Fibroblast of skin of right quadriceps (primary cell): ENCODE measurements around the gene LINGO1.
A peak's percentile ranks its signal among the peaks of the same experiment; 100 is the strongest.

Source experiments
- DNase-seq: peaks from one replicate; pipeline ENCODE4 v3.0.0-alpha.2; 2013

LINGO1 gene

DNA sequence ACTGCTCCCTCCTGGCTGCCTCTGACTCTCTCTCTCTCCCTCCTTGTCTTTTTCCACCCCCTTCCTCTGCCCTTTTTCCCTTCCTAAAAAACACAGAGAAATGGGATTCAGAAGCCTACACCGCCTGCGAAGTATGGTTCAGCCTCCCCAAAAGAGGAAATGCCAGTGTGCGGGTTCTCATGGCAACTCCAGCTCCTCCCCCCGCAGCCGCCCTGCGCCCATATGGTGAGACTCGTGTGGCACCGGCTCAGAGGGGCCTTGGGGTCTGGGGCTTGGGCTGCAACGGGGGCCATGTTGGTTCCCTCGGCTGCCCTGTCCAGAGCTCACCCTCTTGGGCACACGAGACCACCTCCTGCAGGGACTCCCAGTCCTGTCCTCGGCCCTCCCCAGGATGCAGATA, 23.6 kb upstream of the LINGO1 start:
- DNase-seq: peak; percentile 14

DNA sequence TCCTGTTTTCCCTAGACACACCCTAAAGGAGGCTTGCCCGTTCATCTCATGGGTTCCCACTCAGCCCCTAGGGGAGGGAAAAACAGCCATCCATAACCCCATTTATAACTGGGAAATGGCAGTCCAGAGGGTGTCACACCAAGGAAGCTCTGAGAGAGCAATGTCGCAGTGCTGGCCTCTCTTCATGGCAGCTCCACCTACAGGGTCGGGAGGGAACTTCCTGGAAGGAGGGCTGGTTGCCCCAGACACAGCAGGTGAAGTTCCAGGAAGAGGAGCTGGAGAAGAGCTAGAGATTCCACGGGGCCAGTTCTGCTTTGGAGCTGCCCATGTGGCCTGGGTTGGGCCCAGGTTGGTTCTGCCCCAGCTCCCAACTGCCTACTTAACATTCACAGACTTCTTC, 22.3 kb upstream of the LINGO1 start:
- DNase-seq: no peak

DNA sequence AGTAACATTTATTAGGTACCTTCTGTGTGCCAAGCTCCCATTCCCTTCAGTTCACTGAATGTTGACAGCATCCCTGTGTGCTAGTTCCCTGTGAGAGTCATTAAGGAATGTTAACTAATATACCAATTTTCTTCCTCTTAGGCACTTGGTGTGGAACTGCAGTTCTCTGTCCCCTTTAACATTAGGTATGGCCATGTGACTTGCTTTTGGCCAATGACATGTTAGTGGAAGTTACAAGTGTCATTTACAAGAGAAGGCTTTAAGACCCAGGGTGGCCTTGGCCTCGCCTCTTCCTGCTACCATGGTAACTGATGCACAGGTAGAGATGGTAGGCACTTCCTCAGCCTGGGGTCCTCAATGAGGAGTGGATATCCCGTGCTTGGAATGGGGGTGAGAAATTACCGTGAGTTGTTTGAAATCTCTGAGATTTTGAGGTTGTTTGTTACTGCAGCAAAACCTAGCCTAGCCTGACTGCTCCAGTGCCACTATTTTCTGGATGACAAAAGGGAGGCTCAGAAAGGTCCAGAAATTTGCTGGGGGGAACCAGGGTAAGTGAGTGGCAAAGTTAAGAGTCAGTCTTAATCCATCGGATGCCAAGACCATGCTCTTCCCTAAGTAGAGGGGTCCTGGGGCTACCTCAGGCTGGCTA, 21.2 kb upstream of the LINGO1 start:
- DNase-seq: no peak

DNA sequence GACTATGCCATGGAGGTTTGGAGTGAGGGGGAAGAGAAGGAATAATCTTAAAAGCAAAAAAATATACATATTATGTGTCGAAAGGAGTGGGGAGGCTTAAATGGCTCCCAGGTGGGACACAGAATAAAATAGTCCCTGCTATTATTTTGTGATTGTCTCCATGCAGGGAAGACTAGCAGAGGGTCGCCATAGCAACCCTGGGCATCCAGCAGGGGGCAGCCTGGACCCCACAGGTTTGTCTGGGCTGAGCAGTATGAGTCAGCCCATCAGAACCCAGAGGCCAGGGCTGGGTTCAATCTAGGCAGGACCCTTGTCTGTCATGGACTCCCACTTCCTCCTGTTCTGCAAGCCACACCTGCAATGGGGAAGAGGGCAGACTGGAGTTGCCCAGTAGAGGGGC, 17.6 kb upstream of the LINGO1 start:
- DNase-seq: peak; percentile 27

DNA sequence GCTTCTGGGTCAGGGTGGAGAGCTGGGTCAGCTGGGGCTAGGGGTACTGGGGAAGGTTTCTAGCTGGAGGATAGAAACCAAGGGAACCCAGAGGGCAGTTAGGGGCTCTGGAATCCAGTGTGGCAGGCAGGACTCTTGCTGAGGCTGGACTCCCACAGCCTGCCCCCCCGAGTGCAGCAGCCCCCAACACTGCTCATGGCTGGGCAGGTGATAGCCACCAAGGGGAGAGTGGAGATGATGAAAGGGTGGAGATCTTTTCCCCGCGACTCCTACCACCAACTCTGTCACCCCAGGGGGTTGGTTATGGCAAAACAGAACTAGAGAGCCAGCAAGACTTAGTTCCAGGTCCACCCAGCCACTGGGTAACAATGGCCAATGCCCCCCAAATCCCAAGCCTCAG, 16.9 kb upstream of the LINGO1 start:
- no peak for DNase-seq

DNA sequence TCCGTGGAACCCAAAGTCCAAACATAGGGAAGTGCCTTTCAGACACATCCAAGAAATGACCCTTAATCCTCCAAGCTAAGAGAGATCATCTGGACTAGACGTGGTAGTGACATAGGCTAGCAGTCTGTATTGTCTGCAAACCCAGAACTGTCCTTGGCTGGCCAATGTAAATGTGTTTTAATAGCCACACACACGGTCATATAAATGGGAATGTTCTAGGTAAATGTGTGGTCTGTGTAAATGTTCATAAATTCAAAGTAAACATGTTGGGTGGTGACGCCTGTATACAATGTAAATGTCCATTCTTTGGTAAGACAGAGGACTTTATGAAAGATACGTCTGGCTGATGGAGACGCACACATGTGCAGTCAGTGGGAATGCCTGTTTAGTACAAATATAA, 16.3 kb upstream of the LINGO1 start:
- DNase-seq: no peak

DNA sequence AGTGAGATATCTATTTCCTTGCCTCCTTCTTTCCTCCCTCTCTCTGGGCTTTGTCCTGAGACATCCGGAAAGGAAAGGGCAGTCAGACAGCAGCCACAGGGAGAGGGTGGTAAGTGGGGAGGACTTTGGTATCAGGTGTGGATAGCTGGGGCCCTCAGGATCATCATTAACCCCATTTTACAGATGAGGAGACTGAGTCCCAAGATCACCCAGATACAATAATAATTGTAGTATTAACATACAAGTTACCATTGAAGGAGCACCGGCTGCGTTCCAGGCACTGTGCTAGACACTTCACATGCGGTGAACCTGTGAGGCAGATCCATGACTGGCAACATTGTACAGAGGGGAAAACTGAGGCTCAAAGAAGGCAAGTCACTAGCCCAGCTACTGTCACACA, 15.2 kb upstream of the LINGO1 start:
- DNase-seq: no peak

DNA sequence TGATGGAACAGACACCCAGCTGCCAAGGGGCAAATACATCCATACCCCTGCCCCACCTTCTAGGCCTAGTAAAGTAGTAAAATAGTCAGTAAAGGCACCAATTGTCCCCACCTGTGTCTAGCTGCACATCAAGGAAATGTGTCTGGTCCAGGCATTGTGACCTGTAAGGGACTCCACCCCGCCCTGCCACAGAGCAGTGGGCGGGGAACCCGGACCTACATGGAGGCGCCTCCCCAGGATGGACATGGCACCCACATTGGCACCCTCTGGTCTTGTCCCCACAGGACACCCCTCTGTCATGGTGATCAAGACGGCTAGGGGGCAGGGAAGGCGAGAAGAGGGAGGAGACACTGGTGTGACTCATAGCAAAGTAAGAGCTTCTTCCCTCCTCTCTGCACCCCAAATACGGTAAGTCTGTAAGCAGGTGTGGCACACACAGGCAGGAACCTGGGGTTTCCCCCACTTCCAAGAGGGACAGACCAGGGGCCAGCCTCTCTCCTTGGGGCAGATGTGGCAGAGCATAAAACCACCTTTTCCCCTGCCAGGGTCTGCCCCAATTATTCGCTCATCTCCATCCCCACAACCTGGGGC, 13.5 kb upstream of the LINGO1 start:
- no peak for DNase-seq

DNA sequence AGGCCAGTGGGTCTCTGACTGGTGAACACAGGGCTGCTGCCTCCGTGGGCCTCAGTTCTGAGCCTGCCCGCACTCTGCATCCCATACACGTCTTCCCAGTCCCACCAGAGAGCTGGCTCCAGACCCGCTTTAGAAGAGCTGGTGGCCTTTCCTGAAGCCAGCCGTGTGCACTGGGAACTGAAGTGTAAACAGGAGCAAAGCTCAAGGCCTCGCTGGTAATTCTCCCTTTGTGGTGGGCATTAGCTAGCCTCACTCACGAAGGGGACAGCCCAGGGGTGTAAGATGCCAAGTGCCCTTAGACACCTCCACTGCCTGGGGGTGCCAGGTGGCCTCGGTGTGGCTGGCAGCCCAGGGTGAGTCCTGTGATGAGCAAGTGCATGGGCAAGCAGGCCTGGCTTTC, 12.9 kb upstream of the LINGO1 start:
- no peak for DNase-seq

DNA sequence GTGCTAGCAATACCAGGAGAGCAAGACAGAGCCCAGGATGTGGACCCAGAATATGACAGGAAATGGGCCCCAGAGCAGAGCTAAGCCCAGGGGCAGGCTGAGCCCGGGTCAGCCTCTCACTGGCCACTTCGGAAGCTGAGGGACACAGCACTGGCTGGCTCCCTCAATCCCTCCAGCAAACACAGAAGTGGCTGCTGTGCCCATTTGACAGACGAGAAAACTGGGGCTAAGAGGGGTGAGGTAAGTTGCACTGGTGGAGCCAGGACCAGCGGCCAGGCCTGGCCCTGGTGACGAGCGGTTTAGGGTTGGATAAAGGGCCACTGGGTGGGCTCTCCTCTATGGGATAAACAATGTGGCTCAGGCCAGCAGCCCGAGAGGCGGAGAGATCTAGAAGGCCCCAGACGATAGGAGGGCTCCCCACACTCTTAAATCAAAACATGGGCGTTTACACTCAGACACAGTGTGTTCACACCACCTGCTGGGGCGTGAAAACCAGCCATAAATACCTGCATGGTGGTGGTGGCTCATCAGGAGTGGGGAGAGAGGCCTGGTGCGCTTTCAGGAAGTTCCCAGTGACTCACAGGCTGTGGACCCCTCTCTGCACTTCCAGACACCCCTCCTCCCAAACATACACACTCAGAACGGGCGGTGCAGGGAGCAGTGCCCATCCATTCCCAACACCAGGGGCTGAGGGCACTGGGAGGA, 12.0 kb upstream of the LINGO1 start:
- DNase-seq: no peak

DNA sequence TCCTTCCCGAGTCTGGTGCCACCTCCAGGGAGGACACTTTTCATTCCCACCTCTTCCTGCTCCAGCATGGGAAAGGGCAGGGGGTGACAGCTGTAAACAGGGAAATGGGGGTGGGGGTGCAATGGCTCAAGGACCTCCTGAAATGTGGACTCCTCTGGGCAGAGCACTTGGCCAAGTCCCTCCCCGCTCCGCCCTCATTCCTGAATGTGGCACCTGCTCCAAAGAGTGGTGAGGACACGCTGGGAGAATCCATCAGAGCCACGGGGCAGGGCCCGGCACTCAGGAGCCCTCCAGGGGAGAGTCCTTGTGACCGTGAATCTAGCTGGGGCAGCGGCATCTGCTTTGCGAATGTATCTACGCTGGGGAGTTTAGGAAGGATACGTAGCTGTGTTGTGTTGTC, 11.1 kb upstream of the LINGO1 start:
- DNase-seq: no peak

DNA sequence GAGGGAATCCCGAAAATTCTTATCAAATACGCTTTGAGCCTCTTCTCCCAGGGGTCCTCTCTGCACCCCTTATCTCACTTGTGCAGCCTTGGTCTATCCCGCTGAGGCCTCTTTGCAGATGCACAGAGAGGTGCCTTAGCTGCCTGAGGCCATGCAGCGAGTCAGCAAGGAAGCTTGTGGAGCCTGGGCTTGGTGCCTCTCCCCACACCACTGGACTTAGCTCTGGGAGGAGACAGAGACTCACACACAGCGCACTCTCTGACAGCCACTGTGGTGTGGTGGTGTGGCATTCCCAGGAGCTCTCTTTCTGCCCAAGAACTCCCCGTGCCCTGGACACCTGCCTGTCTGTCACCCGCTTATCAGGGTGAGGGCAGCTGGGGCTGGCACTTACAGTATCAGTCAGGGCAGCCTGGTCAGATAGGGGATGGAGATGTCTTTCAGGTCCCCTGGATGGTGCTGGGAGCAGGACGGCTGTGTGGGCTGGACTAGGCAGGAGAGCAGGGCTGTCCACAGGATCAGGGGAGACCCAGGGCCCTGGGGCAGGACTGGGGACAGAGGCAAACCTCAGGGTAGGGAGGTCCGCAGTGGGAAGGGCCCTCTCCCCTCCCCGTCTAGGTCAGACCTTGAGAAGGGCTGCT, 10.2 kb upstream of the LINGO1 start:
- no peak for DNase-seq

DNA sequence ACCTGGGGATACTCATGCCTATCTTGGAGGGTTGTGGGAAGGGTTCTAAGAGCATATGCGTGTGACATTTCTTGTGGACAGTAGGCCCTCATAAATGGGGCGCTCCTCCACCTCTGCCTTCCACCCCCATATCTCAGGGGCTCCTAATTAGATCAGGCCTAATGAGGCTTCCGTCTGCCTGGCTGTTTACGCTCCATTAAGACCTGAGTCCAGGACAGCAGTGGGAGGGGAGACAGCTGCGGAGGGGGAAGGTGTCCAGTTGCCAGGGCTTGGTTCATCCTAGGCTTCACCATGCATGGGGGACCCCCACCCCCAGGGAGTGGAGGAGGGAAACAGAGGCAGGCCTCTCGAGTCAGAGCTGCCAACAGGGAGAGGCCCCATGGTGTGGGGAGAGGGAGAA, 9.3 kb upstream of the LINGO1 start:
- no peak for DNase-seq

DNA sequence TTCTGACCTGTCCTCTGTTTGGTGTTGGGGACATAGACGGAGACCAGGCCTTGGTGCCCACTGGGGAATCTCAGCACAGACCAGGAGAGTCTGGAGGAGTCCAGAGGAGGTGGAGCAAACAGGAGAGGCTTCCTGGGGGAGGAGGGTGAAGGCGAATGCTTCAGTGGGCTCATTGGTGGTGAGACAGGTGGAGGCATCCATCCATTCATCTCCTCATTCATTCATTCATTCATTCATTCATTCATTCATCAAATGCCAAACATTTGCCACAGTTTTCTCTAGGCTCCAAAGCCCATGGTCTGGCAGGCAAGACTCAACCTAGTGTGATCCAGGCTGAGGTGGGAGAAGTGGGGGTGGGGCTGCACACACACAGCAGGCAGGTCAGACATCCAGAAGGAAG, 7.9 kb upstream of the LINGO1 start:
- no peak for DNase-seq

DNA sequence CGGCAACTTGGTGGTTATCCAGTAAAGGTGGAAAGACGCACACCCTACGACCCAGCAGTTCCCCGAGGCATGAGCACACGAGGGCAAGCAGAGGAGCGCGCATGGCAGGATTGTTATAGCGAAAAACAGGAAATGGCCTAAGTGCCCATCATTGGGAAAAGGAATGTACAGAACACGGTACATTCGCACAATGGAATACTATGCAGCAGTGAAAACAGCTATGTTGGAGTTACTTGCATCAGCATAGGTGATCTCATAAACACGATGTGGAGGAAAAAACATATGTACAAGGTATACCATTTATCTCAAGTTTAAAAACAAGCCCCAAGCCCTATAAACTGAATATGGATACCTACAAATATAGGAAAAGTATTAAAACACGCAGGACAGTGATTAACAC, 6.7 kb upstream of the LINGO1 start:
- no peak for DNase-seq

DNA sequence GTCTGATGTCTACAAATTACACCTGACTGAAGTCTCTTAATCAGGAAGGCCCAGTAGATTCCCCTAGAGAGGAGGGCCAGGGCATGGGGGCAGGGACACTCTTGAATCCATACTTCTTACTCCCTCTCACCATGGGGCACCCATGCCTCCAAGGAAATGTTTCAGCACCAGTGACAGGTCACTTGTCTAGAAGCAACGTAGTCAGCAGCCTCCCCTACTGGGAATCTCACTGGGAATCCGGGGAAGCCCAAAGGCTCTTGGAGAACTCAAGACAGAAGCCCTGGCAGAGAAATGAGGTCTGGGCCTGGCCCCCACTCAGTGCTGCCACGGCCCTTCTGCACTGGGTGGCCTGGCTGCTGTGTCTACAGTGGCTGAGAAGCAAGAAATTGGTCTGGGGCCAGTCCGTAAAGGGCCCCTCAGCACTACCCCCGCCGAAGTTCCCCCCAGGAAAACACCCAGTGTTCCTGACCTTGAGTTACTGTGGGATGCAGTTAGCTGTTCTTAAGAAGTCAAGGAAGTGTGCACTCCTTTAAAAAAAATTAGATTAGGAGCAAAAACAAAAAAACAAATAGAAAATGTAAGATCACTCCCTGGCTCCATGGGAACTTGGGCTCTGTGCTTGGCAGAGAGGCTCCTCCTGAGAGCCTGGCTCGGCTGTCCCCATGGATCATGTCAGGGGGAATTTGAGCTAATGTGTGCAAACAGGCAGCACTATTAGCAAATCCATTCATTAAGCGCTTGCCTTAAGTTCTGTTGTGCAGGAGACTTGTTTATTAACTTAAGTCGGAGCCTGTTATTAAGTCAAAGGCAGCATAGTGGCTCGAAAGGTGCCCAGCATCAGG, 5.4 kb upstream of the LINGO1 start:
- no peak for DNase-seq

DNA sequence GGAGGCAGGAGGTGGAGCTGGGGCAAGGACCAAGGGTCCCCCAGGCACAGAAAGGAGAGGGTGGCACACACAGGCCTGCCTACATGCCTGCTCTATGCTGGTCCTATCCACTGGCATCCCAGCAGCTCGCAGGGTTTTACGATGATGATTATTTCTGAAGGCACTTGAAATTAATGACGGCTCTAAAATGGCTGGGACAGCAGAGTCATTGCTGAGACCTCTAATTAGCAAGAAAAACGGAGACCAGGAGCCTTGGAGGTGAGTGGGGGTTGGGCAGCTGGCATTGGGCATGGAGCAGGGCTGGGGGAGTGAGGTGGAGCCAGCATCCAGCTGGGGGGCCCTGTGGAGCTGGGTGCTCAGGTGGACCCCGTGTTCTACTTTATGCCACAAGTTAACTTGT, 3.5 kb upstream of the LINGO1 start:
- no peak for DNase-seq

DNA sequence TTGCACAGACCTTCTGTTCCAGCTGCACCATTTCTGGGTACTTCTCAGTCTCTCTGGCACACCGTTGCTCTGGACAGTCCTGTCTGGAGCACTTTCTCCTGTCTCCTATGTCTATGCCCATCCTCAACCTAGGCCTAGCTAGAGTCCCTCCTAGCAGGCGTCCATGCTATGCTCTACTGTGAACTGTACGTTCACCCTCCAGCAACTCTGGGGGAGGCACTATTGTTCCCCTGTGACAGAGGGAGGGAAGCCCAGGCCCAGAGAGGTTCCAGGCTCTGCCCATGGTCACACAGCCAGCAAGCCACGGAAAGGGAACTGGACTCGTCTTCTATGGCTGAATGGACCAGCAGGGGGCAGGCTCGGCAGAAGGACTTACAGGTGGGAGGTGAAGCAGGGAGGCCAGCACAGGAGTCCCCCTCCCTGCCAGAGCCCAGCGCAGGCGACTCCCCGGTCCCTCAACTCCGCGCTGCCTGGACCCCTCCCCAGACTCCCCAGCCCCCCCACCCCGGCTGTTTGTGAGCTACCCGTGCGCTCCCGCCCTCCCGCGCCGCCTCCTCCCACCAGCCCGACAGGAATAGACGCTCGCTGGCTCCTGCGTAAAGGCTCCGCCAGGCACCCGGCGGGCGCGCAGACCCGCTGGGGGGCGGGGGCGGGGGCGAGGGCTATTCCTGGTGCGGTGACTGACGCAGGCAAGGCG, 1.7 kb upstream of the LINGO1 start:
- DNase-seq: peak; percentile 32

DNA sequence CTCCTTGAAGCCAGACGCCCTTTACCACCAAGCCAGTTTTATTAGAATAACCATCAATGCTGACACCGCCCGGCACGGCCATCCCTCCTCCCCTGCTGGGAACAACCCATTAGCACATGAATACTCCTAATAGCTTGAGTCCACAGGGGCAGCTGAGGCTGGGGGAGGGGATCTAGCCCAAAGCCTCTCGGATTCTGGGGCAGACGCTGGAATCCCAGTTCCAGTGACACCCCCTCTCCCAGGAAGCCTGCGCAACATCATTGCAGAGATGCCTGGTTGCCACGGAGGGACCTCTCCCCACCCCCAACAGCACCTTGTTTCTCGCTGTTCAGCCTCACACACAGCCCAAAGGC, 1.2 kb upstream of the LINGO1 start:
- no peak for DNase-seq

DNA sequence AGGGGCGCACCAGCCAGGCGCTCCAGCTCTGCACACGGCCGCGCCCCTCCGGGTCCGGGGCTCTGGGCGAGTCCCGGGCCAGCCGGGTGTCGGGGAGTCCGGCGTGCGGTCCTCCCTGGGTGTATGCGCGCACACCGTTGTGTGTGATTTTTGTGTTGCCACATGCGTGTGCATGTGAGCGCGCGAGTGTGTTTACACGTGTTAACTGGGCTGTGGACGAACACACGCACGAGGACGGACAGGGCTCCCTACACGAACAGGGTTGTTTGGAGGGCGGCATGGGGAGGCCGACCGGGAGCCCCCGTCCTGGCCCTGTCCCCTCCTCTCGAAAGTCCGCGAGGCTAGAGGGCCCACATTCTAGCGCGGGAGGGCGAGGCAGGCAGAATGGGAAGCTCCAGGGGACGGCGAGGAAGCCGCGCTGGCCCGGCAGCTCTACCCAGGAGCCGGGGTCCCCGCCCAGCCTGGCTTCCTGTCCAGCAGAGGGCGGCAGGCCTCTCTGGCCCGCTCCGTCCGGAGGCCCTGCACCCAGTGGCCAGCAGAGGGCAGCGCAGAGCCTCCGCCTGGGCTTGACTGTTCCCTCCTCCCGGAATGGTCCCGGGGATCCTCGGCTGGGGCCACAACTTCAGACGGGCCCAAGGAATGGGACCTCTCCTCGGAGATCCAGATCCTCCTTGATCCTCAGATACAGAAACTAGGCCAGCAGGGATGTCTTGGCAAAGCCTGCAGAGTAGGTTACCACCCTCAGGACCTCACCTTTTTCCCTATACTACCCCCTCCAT, 611 bp upstream of the LINGO1 start:
- peak; percentile 68 for DNase-seq

DNA sequence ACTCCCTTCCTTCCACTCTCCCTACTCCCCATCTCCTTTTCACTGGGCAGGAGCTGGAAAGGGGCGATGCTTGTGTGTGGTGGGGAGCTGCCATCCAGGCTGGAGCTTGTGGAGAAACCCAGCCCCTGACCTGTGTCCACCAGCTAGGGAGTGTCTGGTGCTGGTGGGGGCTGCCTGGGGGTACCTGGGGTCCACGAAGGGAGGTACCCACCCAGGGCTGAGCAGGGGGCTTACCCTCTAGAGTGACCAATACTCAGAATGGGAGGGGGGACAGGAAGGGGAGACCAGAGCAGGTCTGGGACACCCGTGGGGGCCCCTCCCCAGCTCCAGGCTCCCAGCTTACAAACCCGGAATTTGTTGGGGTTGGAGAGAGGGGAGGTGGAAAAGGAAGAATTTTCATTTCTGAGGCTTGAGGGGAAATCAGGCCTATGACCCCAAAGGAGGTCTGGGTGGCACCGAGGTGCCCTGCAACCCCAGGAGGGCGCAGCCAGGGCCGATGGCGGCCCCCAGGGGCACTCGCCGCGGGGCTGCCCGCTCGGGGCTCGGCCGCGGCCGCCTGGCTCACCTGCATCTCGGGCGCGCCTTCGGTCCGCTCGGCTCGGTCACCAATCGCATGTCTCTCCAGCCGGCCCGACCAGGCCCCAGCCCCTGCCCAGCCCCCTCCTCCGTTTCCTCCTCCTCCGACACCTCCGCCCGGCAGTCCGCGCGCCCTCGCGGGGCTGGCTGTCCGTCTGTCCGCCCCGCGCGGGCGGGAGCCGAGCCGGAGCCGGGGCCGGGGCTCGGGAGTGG, 773 bp downstream of the LINGO1 start:
- DNase-seq: no peak
